Mucosa of descending colon (tissue), 3 donors: ENCODE measurements around the gene NUPR1. TPM values are rescaled to one million over a fixed set of nuclear protein-coding genes. Genes with fewer than 3 reads are reported as not detected.
"Not testable (repeated sequence)": the region's sequence is repeated elsewhere in the genome, so short reads cannot be mapped to it uniquely, and the experiment has no call there.

Source experiments
- ATAC-seq: fragments of 200-7000 bp; cut with Tn5 transposase; one replicate; pipeline ENCODE4 v1.9.1; 2020; ENCODE audit warnings: mild to moderate bottlenecking, moderate library complexity
- DNase-seq, 3 donors: peaks; one replicate each; pipeline ENCODE4 v3.0.0-alpha.2; 2020
- H3K36me3 ChIP-seq: fragments of 200-600 bp; one replicate; pipeline ENCODE4 v1.8.0; 2021; ENCODE audit warnings: low read depth, mild to moderate bottlenecking
- H3K4me1 ChIP-seq: fragments of 200-600 bp; one replicate; pipeline ENCODE4 v1.8.0; 2021; ENCODE audit warnings: low read depth, mild to moderate bottlenecking
- H3K4me3 ChIP-seq: fragments of 200-600 bp; one replicate; pipeline ENCODE4 v1.8.0; 2021; ENCODE audit warnings: mild to moderate bottlenecking
- H3K9me3 ChIP-seq: fragments of 200-600 bp; one replicate; pipeline ENCODE4 v1.8.0; 2021; ENCODE audit warnings: mild to moderate bottlenecking
- intact Hi-C, 2 donors: fragments of 100-400 bp; cut with DNase I in 1 of 2; cut with micrococcal nuclease in 1 of 2; formaldehyde crosslinking; loops; one replicate each; pipeline versions ENCODE4 v1.11.0 to v1.11.1; 2022; cut with DNase I, micrococcal nuclease
- total RNA-seq, 3 donors: library from RNA; stranded (reverse); fragmentation: NEBNext Ultra II Directional in 2 of 3; extraction: Animal tissue kit (Norgen Biotek cat#: 25700) in 2 of 3; gene quantifications; one replicate each; pipeline versions ENCODE4 v1.2.1 to v1.2.4, GENCODE V29; 2021 to 2023
- TF ChIP-seq, protein P1 (sequence below): fragments of 200-600 bp; IDR thresholded peaks from one replicate; pipeline ENCODE4 v1.8.0; 2022; ENCODE audit warnings: antibody characterized with exemption, mild to moderate bottlenecking
- donor health status: DM: no; HTN: no; CAD: no; lungs with moderate emphysema.
- donor health status: DM: no; HTN: no; CAD: no.
- donor health status: DM: no; HTN: yes; CAD: no.

Gene NUPR1
- total RNA-seq, 3 donors from 2014 or later = 51.7 to 145 (median 129) TPM

DNA sequence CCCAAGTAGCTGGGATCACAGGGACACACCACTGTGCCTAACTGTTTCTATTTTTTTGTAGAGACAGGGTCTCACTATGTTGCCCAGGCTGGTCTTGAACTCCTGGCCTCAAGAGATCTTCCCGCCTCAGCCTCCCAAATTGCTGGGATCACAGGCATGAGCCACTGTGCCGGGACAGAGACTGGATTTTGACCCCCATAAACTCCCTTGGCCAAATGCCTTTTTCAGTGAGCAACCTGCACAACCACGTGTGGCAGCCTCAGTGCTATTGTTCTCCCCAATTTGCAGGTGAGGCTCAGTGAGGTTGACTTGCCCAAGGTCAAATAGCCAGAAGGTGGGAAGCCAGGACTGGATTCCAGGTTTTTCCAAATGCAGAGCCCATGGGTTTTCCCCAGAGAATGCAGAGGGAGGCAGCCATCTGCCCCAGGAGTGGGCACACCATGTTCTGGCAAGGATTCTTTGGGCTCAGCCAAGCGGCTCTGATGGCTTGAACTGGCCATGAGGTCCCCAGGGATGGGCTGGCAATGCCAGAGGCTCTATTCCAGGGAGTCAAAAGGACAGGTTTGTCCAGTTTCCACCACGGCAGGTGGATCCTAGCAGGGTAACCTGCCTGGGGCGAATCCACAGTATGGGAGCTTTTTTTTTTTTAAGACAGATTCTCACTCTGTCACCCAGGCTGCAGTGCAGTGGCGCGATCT lies 33.9 kb downstream of the NUPR1 start:
- TF ChIP-seq, protein P1, sequence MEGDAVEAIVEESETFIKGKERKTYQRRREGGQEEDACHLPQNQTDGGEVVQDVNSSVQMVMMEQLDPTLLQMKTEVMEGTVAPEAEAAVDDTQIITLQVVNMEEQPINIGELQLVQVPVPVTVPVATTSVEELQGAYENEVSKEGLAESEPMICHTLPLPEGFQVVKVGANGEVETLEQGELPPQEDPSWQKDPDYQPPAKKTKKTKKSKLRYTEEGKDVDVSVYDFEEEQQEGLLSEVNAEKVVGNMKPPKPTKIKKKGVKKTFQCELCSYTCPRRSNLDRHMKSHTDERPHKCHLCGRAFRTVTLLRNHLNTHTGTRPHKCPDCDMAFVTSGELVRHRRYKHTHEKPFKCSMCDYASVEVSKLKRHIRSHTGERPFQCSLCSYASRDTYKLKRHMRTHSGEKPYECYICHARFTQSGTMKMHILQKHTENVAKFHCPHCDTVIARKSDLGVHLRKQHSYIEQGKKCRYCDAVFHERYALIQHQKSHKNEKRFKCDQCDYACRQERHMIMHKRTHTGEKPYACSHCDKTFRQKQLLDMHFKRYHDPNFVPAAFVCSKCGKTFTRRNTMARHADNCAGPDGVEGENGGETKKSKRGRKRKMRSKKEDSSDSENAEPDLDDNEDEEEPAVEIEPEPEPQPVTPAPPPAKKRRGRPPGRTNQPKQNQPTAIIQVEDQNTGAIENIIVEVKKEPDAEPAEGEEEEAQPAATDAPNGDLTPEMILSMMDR = no peak
- intact Hi-C loops = no loop called here
- Histone ChIP-seq H3K36me3 (no peaks in the 10 kb centered on the region), H3K4me3 (no peak overlapping the region), H3K9me3 (no peaks in the 10 kb centered on the region), H3K4me1 (no peaks in the 10 kb centered on the region)
- ATAC-seq (peak; percentile 42), DNase-seq (no peak)

DNA sequence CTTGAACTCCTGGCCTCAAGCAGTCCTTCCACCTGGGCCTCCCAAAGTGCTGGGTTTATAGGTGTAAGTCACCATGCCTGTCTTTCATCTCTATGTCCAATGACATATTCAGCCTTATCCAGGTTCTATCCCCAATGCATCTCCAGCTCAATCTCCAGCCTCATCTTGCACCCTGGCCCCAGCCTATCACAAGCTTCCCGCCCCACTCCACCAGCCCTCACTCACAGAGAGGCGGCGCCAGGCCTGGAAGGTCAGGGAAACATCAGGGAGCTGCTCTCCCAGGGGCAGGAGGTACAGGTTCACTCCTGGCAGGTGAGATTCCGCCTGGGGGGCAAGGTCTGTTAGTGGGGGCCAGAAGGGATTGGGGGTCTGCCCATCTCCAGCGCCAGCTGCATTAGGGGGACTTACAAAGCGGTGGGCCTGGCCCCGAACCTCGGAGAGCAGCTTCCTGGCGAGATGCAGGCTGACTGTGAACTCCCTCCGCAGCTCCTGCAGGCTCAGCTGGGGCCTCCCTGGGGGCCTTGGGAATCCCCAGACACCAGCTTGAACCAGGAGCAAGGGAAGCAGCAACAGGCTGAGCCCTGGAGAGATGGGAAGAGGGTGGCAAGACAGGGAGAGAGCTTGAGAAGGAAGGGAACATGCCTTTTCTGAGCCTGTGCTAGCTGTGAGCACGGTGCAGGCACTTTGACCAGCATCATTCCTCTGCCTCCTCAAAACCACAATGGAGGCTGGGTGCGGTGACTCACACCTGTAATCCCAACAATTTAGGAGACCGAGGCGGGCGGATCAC lies 35.1 kb downstream of the NUPR1 start:
- H3K4me1 ChIP-seq = no peaks in the 10 kb centered on the region
- no peaks in the 10 kb centered on the region for H3K9me3 ChIP-seq
- H3K4me3 ChIP-seq = no peak overlapping the region
- H3K36me3 ChIP-seq = no peaks in the 10 kb centered on the region
- TF ChIP-seq, protein P1 = no peak
- ATAC-seq (no peak), DNase-seq (no peak)
- intact Hi-C loops = no loop called here

- Histone ChIP-seq H3K4me3 (no peak overlapping the region), H3K4me1 (peaks cover 3% of the 10 kb centered on the region), H3K36me3 (no peaks in the 10 kb centered on the region), H3K9me3 (no peaks in the 10 kb centered on the region)
- no peak for ATAC-seq
- intact Hi-C loops = no loop called here
- DNase-seq = no peak
- TF ChIP-seq, protein P1 = no peak
These were observed 36.5 kb downstream of the NUPR1 start for GRCh38 chr16:28502290-28502689.

DNA sequence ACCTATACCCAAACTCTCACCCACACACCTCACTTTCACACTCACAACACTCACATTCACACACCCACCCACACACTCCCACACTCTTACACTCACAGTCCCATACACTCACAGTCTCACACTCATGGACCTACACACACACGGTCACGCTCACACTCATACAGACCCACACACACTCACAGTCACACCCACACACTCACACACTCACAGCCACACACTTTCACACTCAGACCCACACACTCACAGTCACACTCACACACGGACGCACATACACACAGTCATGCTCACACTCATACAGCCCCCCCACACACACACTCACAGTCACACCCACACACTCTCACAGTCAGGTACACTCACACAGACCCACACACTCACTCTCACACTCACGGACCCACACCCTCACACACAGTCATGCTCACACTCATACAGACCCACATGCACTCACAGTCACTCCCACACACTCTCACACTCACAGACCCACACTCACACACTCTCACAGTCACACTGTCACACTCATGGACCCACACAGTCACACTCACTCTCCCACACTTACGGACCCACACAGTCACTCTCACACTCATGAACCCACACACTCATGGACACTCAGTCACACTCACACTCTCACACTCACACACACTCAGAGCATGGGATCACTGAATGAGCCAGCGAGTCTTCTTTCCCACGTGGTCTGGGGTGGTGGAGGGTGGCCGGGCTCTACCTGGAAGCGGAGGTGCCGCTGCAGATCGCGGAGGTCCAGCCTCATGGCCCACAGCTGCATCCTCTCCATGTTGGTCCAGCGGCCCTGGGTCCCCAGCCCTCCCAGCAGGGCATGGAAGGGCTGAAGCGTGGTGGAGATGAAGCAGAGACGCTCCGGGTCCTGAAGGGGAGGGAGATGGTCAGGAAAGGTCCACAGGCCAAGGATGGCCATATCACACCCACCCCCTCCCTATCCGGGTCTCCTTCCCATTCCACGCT lies 37.2 kb downstream of the NUPR1 start:
- no peaks in the 10 kb centered on the region for H3K9me3 ChIP-seq
- intact Hi-C loops = no loop called here
- H3K36me3 ChIP-seq = no peaks in the 10 kb centered on the region
- H3K4me3 ChIP-seq = no peak overlapping the region
- ATAC-seq (no peak), DNase-seq (no peak)
- TF ChIP-seq, protein P1 = no peak
- H3K4me1 ChIP-seq = peaks cover 5% of the 10 kb centered on the region

- ATAC-seq, intact Hi-C loops, H3K36me3 ChIP-seq, DNase-seq, H3K4me1 ChIP-seq, H3K4me3 ChIP-seq, H3K9me3 ChIP-seq: not testable (repeated sequence)
These were observed 38.1 kb downstream of the NUPR1 start for GRCh38 chr16:28500476-28501180.
